WTC11 (cell line): ENCODE data around the gene SMARCE1.

Experiments used
- CREM ChIP-seq: sonication (generic); formaldehyde crosslinking; IDR thresholded peaks from 2 replicates; pipeline ENCODE4 v1.8.1; 2022; ENCODE audit warnings: mild to moderate bottlenecking, missing genetic modification reagents, moderate library complexity
- FOXJ3 ChIP-seq: sonication (generic); formaldehyde crosslinking; IDR thresholded peaks from 2 replicates; pipeline ENCODE4 v1.9.0; 2021; ENCODE audit warnings: missing genetic modification reagents, mild to moderate bottlenecking, borderline replicate concordance
- GRHL2 ChIP-seq: fragments of 250-450 bp; sonication (Bioruptor Pico); IDR thresholded peaks from 2 replicates; pipeline ENCODE4 v1.8.0; 2022; ENCODE audit warnings: mild to moderate bottlenecking, moderate library complexity; ENCODE audit not compliant: insufficient replicate concordance, severe bottlenecking
- MYBL2 ChIP-seq: sonication (generic); formaldehyde crosslinking; IDR thresholded peaks from 2 replicates; pipeline ENCODE4 v1.8.1; 2023; ENCODE audit warnings: mild to moderate bottlenecking, moderate library complexity, missing genetic modification reagents
- NFE2L1 ChIP-seq: sonication (generic); formaldehyde crosslinking; IDR thresholded peaks from 2 replicates; pipeline ENCODE4 v1.8.1; 2023; ENCODE audit warnings: missing genetic modification reagents
- NR2C2 ChIP-seq: sonication (generic); formaldehyde crosslinking; IDR thresholded peaks from 2 replicates; pipeline ENCODE4 v1.8.0; 2022; ENCODE audit warnings: mild to moderate bottlenecking, missing genetic modification reagents
- SP1 ChIP-seq: sonication (generic); formaldehyde crosslinking; conservative IDR thresholded peaks from 2 replicates; pipeline ENCODE4 v1.8.1; 2022; ENCODE audit warnings: missing genetic modification reagents
- ZNF121 ChIP-seq: sonication (generic); formaldehyde crosslinking; IDR thresholded peaks from 2 replicates; pipeline ENCODE4 v1.8.0; 2023; ENCODE audit warnings: missing genetic modification reagents
- TF ChIP-seq, protein P1 (sequence below): fragments of 200-600 bp; IDR thresholded peaks from 2 replicates; pipeline ENCODE4 v1.8.0; 2022; ENCODE audit warnings: antibody characterized with exemption
- TF ChIP-seq, protein P2 (sequence below): sonication (generic); formaldehyde crosslinking; IDR thresholded peaks from 2 replicates; pipeline ENCODE4 v1.8.1; 2022; ENCODE audit warnings: missing genetic modification reagents, borderline replicate concordance
- TF ChIP-seq, protein P3 (sequence below): sonication (generic); formaldehyde crosslinking; IDR thresholded peaks from 2 replicates; pipeline ENCODE4 v1.8.0; 2022; ENCODE audit warnings: mild to moderate bottlenecking, missing genetic modification reagents
- TF ChIP-seq, protein P4 (sequence below): sonication (generic); formaldehyde crosslinking; IDR thresholded peaks from 2 replicates; pipeline ENCODE4 v1.8.0; 2022; ENCODE audit warnings: mild to moderate bottlenecking, missing genetic modification reagents
- TF ChIP-seq, protein P5 (sequence below): sonication (generic); formaldehyde crosslinking; IDR thresholded peaks from 2 replicates; pipeline ENCODE4 v1.8.0; 2022; ENCODE audit warnings: missing genetic modification reagents
- TF ChIP-seq, protein P6 (sequence below): sonication (generic); formaldehyde crosslinking; IDR thresholded peaks from 2 replicates; pipeline ENCODE4 v1.8.1; 2022; ENCODE audit warnings: low read depth, missing genetic modification reagents, borderline replicate concordance

DNA sequence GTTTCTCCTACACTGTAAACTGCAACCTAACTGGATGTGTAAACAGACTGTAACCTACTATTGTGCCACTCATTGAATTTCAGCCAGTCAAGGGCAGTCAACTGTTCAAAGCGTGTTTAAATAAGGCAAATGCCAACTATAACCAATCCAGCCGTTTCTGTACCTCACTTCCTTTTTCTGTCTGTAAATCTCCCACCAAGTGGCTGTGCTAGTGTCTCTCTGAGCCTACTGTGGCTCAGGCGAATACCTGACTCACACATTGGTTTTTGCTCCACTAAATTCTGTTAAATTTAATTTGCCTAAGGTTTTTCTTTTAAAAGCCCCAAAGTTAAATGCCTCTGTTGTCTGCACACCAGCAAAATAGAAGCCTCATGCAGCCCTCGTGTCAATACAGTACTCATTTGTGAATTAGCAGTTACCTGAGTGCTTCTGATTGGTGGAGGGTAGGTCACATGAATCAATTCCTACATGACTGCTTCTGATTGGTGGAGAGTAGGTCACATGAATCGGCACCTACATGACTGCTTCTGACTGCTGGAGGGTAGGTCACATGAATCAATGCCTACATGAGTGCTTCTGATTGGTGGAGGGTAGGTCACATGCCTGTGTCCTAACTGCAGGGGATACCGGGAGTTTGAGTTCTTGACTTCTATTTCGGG is 51.2 kb downstream of the SMARCE1 start:
- TF ChIP-seq, protein P1, sequence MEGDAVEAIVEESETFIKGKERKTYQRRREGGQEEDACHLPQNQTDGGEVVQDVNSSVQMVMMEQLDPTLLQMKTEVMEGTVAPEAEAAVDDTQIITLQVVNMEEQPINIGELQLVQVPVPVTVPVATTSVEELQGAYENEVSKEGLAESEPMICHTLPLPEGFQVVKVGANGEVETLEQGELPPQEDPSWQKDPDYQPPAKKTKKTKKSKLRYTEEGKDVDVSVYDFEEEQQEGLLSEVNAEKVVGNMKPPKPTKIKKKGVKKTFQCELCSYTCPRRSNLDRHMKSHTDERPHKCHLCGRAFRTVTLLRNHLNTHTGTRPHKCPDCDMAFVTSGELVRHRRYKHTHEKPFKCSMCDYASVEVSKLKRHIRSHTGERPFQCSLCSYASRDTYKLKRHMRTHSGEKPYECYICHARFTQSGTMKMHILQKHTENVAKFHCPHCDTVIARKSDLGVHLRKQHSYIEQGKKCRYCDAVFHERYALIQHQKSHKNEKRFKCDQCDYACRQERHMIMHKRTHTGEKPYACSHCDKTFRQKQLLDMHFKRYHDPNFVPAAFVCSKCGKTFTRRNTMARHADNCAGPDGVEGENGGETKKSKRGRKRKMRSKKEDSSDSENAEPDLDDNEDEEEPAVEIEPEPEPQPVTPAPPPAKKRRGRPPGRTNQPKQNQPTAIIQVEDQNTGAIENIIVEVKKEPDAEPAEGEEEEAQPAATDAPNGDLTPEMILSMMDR: no peak
- TF ChIP-seq, protein P2, sequence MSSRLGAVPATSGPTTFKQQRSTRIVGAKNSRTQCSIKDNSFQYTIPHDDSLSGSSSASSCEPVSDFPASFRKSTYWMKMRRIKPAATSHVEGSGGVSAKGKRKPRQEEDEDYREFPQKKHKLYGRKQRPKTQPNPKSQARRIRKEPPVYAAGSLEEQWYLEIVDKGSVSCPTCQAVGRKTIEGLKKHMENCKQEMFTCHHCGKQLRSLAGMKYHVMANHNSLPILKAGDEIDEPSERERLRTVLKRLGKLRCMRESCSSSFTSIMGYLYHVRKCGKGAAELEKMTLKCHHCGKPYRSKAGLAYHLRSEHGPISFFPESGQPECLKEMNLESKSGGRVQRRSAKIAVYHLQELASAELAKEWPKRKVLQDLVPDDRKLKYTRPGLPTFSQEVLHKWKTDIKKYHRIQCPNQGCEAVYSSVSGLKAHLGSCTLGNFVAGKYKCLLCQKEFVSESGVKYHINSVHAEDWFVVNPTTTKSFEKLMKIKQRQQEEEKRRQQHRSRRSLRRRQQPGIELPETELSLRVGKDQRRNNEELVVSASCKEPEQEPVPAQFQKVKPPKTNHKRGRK: no peak
- no peak for TF ChIP-seq NFE2L1
- no peak for TF ChIP-seq NR2C2
- TF ChIP-seq, protein P3, sequence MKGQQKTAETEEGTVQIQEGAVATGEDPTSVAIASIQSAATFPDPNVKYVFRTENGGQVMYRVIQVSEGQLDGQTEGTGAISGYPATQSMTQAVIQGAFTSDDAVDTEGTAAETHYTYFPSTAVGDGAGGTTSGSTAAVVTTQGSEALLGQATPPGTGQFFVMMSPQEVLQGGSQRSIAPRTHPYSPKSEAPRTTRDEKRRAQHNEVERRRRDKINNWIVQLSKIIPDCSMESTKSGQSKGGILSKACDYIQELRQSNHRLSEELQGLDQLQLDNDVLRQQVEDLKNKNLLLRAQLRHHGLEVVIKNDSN (CRISPR knock-in tag): peak; percentile 92
- TF ChIP-seq ZNF121 (CRISPR knock-in tag): no peak
- TF ChIP-seq, protein P4, sequence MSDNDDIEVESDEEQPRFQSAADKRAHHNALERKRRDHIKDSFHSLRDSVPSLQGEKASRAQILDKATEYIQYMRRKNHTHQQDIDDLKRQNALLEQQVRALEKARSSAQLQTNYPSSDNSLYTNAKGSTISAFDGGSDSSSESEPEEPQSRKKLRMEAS (CRISPR knock-in tag): no peak
- no peak for TF ChIP-seq MYBL2 (CRISPR knock-in tag)
- no peak for TF ChIP-seq SP1 (CRISPR knock-in tag)
- TF ChIP-seq GRHL2 (CRISPR knock-in tag): no peak
- TF ChIP-seq FOXJ3 (CRISPR knock-in tag): no peak
- TF ChIP-seq, protein P5, sequence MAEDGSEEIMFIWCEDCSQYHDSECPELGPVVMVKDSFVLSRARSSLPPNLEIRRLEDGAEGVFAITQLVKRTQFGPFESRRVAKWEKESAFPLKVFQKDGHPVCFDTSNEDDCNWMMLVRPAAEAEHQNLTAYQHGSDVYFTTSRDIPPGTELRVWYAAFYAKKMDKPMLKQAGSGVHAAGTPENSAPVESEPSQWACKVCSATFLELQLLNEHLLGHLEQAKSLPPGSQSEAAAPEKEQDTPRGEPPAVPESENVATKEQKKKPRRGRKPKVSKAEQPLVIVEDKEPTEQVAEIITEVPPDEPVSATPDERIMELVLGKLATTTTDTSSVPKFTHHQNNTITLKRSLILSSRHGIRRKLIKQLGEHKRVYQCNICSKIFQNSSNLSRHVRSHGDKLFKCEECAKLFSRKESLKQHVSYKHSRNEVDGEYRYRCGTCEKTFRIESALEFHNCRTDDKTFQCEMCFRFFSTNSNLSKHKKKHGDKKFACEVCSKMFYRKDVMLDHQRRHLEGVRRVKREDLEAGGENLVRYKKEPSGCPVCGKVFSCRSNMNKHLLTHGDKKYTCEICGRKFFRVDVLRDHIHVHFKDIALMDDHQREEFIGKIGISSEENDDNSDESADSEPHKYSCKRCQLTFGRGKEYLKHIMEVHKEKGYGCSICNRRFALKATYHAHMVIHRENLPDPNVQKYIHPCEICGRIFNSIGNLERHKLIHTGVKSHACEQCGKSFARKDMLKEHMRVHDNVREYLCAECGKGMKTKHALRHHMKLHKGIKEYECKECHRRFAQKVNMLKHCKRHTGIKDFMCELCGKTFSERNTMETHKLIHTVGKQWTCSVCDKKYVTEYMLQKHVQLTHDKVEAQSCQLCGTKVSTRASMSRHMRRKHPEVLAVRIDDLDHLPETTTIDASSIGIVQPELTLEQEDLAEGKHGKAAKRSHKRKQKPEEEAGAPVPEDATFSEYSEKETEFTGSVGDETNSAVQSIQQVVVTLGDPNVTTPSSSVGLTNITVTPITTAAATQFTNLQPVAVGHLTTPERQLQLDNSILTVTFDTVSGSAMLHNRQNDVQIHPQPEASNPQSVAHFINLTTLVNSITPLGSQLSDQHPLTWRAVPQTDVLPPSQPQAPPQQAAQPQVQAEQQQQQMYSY (CRISPR knock-in tag): no peak
- TF ChIP-seq, protein P6, sequence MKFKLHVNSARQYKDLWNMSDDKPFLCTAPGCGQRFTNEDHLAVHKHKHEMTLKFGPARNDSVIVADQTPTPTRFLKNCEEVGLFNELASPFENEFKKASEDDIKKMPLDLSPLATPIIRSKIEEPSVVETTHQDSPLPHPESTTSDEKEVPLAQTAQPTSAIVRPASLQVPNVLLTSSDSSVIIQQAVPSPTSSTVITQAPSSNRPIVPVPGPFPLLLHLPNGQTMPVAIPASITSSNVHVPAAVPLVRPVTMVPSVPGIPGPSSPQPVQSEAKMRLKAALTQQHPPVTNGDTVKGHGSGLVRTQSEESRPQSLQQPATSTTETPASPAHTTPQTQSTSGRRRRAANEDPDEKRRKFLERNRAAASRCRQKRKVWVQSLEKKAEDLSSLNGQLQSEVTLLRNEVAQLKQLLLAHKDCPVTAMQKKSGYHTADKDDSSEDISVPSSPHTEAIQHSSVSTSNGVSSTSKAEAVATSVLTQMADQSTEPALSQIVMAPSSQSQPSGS (CRISPR knock-in tag): no peak
- no peak for TF ChIP-seq CREM (CRISPR knock-in tag)
